Mucosa of rectum (tissue), 2 donors: Measurements from ENCODE around the gene MON2.
"Not testable (repeated sequence)": the region's sequence is repeated elsewhere in the genome, so short reads cannot be mapped to it uniquely, and the experiment has no call there.

Experiments used
- H3K27ac ChIP-seq, 2 donors: one replicate each; pipeline ENCODE4 v1.7.0; 2013; ENCODE audit warnings: inconsistent platforms in 2 of 2, low read depth in 2 of 2, low read length in 2 of 2
- H3K27me3 ChIP-seq, 2 donors: one replicate each; pipeline ENCODE4 v1.7.0; 2013; ENCODE audit warnings: low read length in 2 of 2; ENCODE audit not compliant: control insufficient read depth in 2 of 2, insufficient read depth in 2 of 2
- H3K36me3 ChIP-seq, 2 donors: one replicate each; pipeline ENCODE4 v1.7.0; 2013; ENCODE audit warnings: low read length in 2 of 2; ENCODE audit not compliant: control insufficient read depth in 2 of 2, insufficient read depth in 2 of 2
- H3K4me1 ChIP-seq, 2 donors: one replicate each; pipeline ENCODE4 v1.7.0; 2013; ENCODE audit warnings: low read length in 2 of 2, mild to moderate bottlenecking in 1 of 2; ENCODE audit not compliant: control insufficient read depth in 2 of 2, insufficient read depth in 2 of 2
- H3K4me3 ChIP-seq, 2 donors: one replicate each; pipeline ENCODE4 v1.7.0; 2013; ENCODE audit warnings: low read length in 2 of 2
- H3K9ac ChIP-seq, 2 donors: one replicate each; pipeline ENCODE4 v1.7.0; 2013; ENCODE audit warnings: low read length in 2 of 2, low read depth in 1 of 2, mild to moderate bottlenecking in 1 of 2
- H3K9me3 ChIP-seq, 2 donors: one replicate each; pipeline ENCODE4 v1.7.0; 2013; ENCODE audit warnings: low read length in 2 of 2; ENCODE audit not compliant: control insufficient read depth in 2 of 2
- donor health status: healthy.
- donor health status: Normal muscosa, but diverticular disease.

MON2 gene

DNA sequence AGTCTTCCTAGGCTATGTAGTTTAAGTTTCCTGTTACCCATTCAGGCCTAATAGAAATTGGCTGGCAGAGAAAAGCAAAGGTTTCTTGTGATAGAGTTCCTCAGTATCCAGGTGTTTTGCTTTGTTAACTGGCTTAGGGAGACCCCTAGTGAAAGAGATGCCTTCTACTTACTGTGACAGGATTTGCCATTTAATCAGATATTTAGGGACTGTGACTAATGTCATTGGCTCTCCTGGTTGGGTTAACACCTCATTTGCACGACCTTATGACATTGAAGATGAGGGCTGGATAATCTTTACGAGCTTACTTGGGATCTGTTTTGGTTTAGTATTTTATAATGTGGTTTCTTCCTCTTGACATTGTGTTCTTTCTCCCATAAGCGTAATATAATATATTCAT, 5.8 kb downstream of the MON2 start:
- Histone ChIP-seq H3K4me1 (peaks cover 3 to 6% of the 10 kb centered on the region in 2 donors), H3K9ac (no peak overlapping the region), H3K27ac (no peak overlapping the region), H3K36me3 (peaks cover 4 to 11% of the 10 kb centered on the region in 2 donors), H3K9me3 (no peaks in the 10 kb centered on the region), H3K4me3 (no peak overlapping the region), H3K27me3 (no peaks in the 10 kb centered on the region)

DNA sequence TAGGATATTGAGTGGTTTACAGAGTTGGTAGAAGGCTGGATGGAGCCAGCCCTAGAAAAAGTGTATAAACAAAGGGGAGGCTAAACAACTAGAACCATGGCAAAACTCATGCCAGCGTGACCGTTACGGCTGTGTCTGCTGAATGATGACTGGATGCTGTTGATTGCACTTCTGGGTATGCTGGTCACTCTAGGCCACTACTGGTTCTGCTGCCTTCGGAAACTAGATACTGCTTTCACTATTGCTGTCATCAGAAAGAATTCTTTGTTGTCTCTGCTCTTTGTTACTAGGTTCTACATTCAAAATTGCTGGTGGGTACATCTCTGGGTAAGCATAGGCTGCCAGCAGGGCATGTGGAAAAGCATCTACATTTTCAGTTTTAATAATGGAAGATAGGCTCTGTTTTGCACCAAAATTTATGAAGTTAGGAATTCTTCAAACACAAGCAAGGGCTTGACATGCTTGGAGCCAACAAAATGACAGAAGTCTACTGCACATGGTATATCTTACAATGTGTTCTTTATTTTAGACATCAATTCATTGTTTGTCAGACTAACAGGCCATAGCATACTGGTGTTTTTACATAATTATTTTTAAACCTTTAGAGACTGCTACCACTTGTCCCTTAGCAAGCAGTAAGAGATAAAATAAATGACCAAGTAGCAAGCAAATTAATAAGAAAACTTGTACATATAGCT, 15.4 kb downstream of the MON2 start:
- no peak overlapping the region for H3K4me3 ChIP-seq
- H3K27ac ChIP-seq: no peak overlapping the region
- no peaks in the 10 kb centered on the region for H3K4me1 ChIP-seq
- no peaks in the 10 kb centered on the region for H3K9me3 ChIP-seq
- peaks cover 9 to 17% of the 10 kb centered on the region in 2 donors for H3K36me3 ChIP-seq
- H3K27me3 ChIP-seq: no peaks in the 10 kb centered on the region
- no peak overlapping the region for H3K9ac ChIP-seq

DNA sequence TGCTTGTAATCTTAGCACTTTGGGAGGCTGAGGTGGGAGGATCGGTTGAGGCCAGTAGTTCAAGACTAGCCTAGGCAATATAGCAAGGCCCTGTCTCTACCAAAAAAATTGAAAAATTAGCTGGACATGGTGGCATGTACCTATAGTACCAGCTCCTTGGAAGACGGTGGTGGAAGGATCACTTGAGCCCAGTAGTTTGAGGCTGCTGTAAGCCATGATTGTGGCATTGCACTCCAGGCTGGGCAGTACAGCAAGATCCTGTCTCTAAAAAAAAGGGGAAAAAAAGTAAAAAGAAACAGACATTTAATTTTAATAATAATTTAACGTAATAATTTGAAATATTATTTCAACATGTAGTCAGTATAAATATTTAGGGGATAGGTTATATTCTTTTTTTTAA, 16.1 kb downstream of the MON2 start:
- Histone ChIP-seq H3K9me3 (no peaks in the 10 kb centered on the region), H3K36me3 (peaks cover 7 to 10% of the 10 kb centered on the region in 2 donors), H3K9ac (no peak overlapping the region), H3K27ac (no peak overlapping the region), H3K27me3 (no peaks in the 10 kb centered on the region), H3K4me3 (no peak overlapping the region), H3K4me1 (no peaks in the 10 kb centered on the region)

DNA sequence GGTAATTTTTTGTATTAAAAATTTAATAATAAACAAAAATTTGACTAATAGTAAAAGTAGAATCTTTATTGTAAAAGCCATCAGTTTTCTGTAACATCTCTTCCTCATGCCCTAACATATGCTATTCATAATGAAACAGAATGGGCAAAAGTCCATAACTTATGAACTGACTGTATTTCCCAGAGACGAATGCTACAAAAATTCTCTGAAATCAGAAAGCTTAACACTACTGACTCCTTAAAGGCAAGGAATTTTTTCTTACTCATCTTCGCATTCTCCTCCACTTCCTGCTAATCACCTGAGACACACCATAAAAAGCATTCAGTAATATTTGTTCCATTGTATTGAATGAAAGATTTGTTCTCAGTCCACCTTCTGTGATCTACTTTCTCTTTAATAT, 17.6 kb downstream of the MON2 start:
- Histone ChIP-seq H3K27me3 (no peaks in the 10 kb centered on the region), H3K27ac (no peak overlapping the region), H3K9ac (no peak overlapping the region), H3K36me3 (peaks cover 7 to 9% of the 10 kb centered on the region in 2 donors), H3K4me1 (no peaks in the 10 kb centered on the region), H3K9me3 (no peaks in the 10 kb centered on the region), H3K4me3 (no peak overlapping the region)

DNA sequence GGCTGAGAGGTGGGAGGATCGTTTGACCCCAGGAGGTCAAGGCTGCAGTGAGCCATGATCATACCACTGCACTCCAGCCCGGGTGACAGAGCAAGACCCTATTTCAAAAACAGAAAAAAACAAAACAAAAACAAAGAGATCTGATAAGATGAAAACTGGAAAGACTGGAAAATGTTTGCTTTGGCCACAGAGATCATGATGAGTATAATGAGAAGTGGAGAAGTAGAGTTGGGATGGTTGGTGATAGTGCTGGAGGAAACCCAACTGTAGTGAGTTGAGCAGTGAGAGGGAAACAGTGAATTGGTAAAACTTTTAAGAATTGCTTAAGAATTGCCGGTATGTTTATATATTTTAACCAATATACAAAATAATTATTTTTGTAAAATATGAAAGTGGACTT, 39.2 kb downstream of the MON2 start:
- Histone ChIP-seq H3K27me3 (no peaks in the 10 kb centered on the region), H3K9ac (no peak overlapping the region), H3K9me3 (no peaks in the 10 kb centered on the region), H3K36me3 (peaks cover 14 to 32% of the 10 kb centered on the region in 2 donors), H3K4me1 (no peaks in the 10 kb centered on the region), H3K27ac (no peak overlapping the region), H3K4me3 (no peak overlapping the region)

DNA sequence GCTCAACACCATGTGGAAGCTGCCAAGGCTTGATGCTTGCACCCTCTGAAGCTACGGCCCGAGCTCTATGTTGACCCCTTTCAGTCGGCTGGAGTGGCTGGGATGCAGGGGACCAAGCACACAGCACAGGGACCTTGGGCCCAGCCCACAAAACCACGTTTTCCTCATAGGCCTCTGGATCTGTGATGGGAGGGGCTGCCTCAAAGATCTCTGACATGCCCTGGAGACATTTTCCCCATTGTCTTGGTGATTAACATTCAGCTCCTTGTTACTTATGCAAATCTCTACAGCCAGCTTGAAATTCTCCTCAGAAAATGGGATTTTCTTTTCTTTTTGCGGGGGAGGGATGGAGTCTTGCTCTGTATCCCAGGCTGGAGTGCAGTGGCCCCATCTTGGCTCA, 46.3 kb downstream of the MON2 start:
- H3K4me3 ChIP-seq: no peak overlapping the region
- H3K9me3 ChIP-seq: no peaks in the 10 kb centered on the region
- H3K27ac ChIP-seq: no peak overlapping the region
- H3K27me3 ChIP-seq: no peaks in the 10 kb centered on the region
- no peaks in the 10 kb centered on the region for H3K4me1 ChIP-seq
- H3K9ac ChIP-seq: no peak overlapping the region
- peaks cover 4 to 15% of the 10 kb centered on the region in 2 donors for H3K36me3 ChIP-seq

DNA sequence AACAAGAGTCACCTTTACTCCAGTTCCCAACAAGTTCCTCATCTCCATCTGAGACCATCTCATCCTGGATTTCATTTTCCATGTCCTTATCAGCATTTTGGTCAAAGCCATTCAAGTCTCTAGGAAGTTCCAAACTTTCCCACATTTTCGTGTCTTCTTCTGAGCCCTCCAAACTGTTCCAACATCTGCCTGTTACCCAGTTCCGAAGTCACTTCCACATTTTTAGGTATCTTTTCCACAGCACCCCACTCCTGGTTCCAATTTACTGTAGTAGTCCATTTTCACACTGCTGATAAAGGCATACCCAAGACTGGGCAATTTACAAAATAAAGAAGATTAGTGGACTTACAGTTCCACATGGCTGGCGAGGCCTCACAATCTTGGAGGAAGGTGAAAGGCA, 47.5 kb downstream of the MON2 start:
- not testable (repeated sequence) for H3K36me3 ChIP-seq, H3K4me1 ChIP-seq, H3K9me3 ChIP-seq, H3K27ac ChIP-seq, H3K9ac ChIP-seq, H3K4me3 ChIP-seq, H3K27me3 ChIP-seq

DNA sequence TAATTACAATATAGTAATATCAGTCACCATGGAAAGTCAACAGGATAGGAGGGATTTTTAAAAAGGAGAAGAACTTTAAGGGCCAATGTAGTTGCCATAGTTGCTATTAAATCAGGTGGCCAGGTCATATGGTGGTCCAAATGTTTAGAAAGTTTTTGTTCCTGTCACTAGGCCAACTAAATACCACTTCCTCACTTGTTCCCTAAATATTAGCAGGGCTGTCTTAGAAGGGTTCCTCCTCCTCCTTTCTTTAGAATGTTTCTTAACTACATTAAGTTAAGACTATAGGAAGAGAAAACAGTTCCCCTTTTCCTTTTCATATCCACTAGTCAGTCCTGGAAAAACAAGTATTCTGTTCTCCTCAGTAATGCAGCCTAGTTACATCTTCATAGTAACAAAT, 50.3 kb downstream of the MON2 start:
- no peaks in the 10 kb centered on the region for H3K9me3 ChIP-seq
- no peak overlapping the region for H3K9ac ChIP-seq
- no peaks in the 10 kb centered on the region for H3K27me3 ChIP-seq
- peaks cover 0 to 4% of the 10 kb centered on the region in 2 donors for H3K36me3 ChIP-seq
- H3K4me3 ChIP-seq: no peak overlapping the region
- no peak overlapping the region for H3K27ac ChIP-seq
- no peaks in the 10 kb centered on the region for H3K4me1 ChIP-seq

DNA sequence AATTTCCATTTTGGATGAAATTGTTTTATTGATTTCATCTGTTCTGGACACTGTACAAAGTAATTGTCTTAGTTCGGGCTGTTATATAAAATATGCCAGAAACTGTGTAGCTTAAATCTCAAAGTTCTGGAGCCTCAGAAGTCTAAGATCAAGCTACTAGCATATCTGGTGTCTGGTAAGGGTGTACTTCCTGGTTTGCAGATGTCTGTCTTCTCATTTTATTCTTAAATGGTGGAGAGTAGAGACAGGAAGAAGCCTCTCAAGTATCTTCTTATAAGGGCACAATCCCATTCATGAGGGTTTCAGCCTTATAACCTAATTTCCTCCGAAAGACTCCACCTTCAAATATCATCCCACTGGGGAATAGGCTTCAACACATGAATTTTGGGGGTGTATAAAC, 51.3 kb downstream of the MON2 start:
- H3K9me3 ChIP-seq: no peaks in the 10 kb centered on the region
- H3K4me3 ChIP-seq: no peak overlapping the region
- H3K4me1 ChIP-seq: no peaks in the 10 kb centered on the region
- no peak overlapping the region for H3K27ac ChIP-seq
- no peak overlapping the region for H3K9ac ChIP-seq
- no peaks in the 10 kb centered on the region for H3K36me3 ChIP-seq
- no peaks in the 10 kb centered on the region for H3K27me3 ChIP-seq

DNA sequence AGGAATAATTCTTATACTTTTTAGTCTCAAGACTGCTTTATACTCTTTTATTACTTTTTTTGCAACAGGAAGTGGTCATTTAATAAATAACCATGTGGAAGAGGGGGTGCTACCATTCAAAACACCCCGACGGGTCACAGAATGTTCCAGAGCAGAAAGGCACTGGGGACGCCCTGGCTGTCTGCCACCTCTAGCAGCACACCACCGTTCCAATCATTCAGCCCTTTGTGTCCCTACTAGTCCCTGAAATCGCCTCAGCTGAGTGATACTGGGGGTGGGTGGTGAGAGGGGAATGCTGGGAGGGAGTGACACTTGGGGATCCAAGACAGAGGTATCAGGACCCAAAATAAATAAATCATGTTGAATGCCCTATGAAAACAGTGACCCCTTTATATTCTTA, 52.4 kb downstream of the MON2 start:
- Histone ChIP-seq H3K9ac (no peak overlapping the region), H3K27me3 (no peaks in the 10 kb centered on the region), H3K4me1 (no peaks in the 10 kb centered on the region), H3K27ac (no peak overlapping the region), H3K36me3 (no peaks in the 10 kb centered on the region), H3K4me3 (no peak overlapping the region), H3K9me3 (no peaks in the 10 kb centered on the region)

DNA sequence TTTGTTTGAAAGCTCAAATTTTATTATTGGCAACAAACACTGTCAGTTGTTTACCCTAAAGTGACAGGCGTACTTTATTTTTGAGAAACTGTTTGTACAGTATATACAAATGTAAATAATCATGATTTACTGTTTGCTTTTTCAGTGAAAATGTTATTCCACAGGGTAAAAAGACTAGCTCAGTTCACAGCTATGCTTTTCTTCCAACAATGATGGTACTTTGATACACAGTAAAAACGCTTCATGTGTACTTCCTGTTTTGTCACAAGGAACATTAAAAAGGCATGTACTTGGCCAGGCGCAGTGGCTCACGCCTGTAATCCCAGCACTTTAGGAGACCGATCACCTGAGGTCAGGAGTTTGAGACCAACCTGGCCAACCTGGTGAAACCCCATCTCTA, 53.7 kb downstream of the MON2 start:
- H3K27me3 ChIP-seq: no peaks in the 10 kb centered on the region
- H3K9ac ChIP-seq: no peak overlapping the region
- H3K4me3 ChIP-seq: no peak overlapping the region
- no peaks in the 10 kb centered on the region for H3K36me3 ChIP-seq
- H3K27ac ChIP-seq: no peak overlapping the region
- H3K4me1 ChIP-seq: no peaks in the 10 kb centered on the region
- H3K9me3 ChIP-seq: no peaks in the 10 kb centered on the region
